Adrenal gland (tissue), 5 donors: ENCODE data around the gene DST.

ENCODE experiments used
- CTCF ChIP-seq, 6 experiments: fragments of 450-650 bp in 4 of 6; fragments of 200-600 bp in 2 of 6; sonication (generic) in 1 of 6; IDR thresholded peaks; 1 replicate in 5 of 6; 2 replicates in 1 of 6; pipeline versions ENCODE4 v1.5.1 to v1.8.0; 2016 to 2021; ENCODE audit warnings: antibody characterized with exemption in 6 of 6, mild to moderate bottlenecking in 2 of 6, moderate library complexity in 1 of 6
- POLR2A ChIP-seq, 2 donors: fragments of 450-650 bp; IDR thresholded peaks; one replicate each; pipeline ENCODE4 v1.6.1; 2017; ENCODE audit warnings: antibody characterized with exemption in 2 of 2, mild to moderate bottlenecking in 2 of 2, moderate library complexity in 1 of 2
- donor health status: DM: no; HTN: no; CAD: no.

GRCh38 chr6:56667336-56667735 lies 24.6 kb upstream of the DST start:
- TF ChIP-seq CTCF (IDR thresholded peaks at IDR 0.05): no peak
- TF ChIP-seq POLR2A (IDR thresholded peaks at IDR 0.05): no peak
